Liver (tissue), 9 donors: ENCODE results near the gene FAM216B. TPM values are rescaled to one million over a fixed set of nuclear protein-coding genes. Genes with fewer than 3 reads are reported as not detected.

ENCODE experiments used
- DNase-seq: peaks from one replicate; pipeline ENCODE4 v3.0.0-alpha.2; 2017; ENCODE audit warnings: low spot score
- H3K27ac ChIP-seq, 2 donors: one replicate each; pipeline ENCODE4 v1.7.0; 2013; ENCODE audit warnings: inconsistent platforms in 2 of 2, low read length in 2 of 2, control low read depth in 1 of 2, low read depth in 1 of 2, mild to moderate bottlenecking in 1 of 2
- H3K27me3 ChIP-seq, 4 donors: one replicate each; pipeline versions ENCODE4 v1.6.1 to v1.7.0; 2013; ENCODE audit warnings: low read length in 3 of 4, inconsistent platforms in 1 of 4, mild to moderate bottlenecking in 1 of 4, moderate library complexity in 1 of 4; ENCODE audit not compliant: control insufficient read depth in 4 of 4, insufficient read depth in 4 of 4
- H3K36me3 ChIP-seq, 4 donors: one replicate each; pipeline versions ENCODE4 v1.6.1 to v1.7.0; 2013; ENCODE audit warnings: low read length in 3 of 4, mild to moderate bottlenecking in 3 of 4, low read depth in 1 of 4, moderate library complexity in 1 of 4; ENCODE audit not compliant: control insufficient read depth in 4 of 4, insufficient read depth in 3 of 4
- H3K4me1 ChIP-seq, 4 donors: one replicate each; pipeline versions ENCODE4 v1.6.1 to v1.7.0; 2013; ENCODE audit warnings: low read length in 3 of 4, mild to moderate bottlenecking in 3 of 4, moderate library complexity in 1 of 4; ENCODE audit not compliant: control insufficient read depth in 4 of 4, insufficient read depth in 4 of 4
- H3K4me3 ChIP-seq, 3 donors: one replicate each; pipeline versions ENCODE4 v1.6.1 to v1.7.0; 2013; ENCODE audit warnings: low read length in 3 of 3, control low read depth in 1 of 3, low read depth in 1 of 3, mild to moderate bottlenecking in 1 of 3
- H3K9ac ChIP-seq, 2 donors: one replicate each; pipeline ENCODE4 v1.7.0; 2013; ENCODE audit warnings: low read length in 2 of 2, mild to moderate bottlenecking in 2 of 2, moderate library complexity in 2 of 2, control low read depth in 1 of 2, low read depth in 1 of 2
- H3K9me3 ChIP-seq, 4 donors: one replicate each; pipeline versions ENCODE4 v1.6.1 to v1.7.0; 2013; ENCODE audit warnings: low read length in 3 of 4; ENCODE audit not compliant: control insufficient read depth in 4 of 4
- CTCF ChIP-seq: fragments of 150-350 bp; IDR thresholded peaks from 2 replicates; pipeline ENCODE4 v1.5.1; 2017; ENCODE audit warnings: improper control_type of control experiment, low read depth, low read length; ENCODE audit not compliant: missing input control
- FOXA1 ChIP-seq: IDR thresholded peaks from 2 replicates; pipeline ENCODE4 v1.6.1; 2016; ENCODE audit warnings: antibody characterized with exemption
- FOXA2 ChIP-seq: IDR thresholded peaks from 2 replicates; pipeline ENCODE4 v1.6.1; 2016; ENCODE audit warnings: antibody characterized with exemption
- GABPA ChIP-seq, 2 donors: IDR thresholded peaks in 1 of 2; conservative IDR thresholded peaks in 1 of 2; 2 replicates each; pipeline ENCODE4 v1.6.1; 2016; ENCODE audit warnings: antibody characterized with exemption in 2 of 2, mild to moderate bottlenecking in 1 of 2, moderate library complexity in 1 of 2
- HNF4A ChIP-seq, 2 donors: conservative IDR thresholded peaks; 2 replicates each; pipeline ENCODE4 v1.6.1; 2016; ENCODE audit warnings: antibody characterized with exemption in 2 of 2, mild to moderate bottlenecking in 2 of 2
- HNF4G ChIP-seq: IDR thresholded peaks from 2 replicates; pipeline ENCODE4 v1.6.1; 2016; ENCODE audit warnings: antibody characterized with exemption
- MAX ChIP-seq: IDR thresholded peaks from 2 replicates; pipeline ENCODE4 v1.6.1; 2016; ENCODE audit warnings: antibody characterized with exemption
- NR2F2 ChIP-seq: IDR thresholded peaks from 2 replicates; pipeline ENCODE4 v1.6.1; 2016; ENCODE audit warnings: antibody characterized with exemption
- RAD21 ChIP-seq, 2 donors: IDR thresholded peaks; 2 replicates each; pipeline ENCODE4 v1.6.1; 2016; ENCODE audit warnings: antibody characterized with exemption in 2 of 2, mild to moderate bottlenecking in 2 of 2
- REST ChIP-seq: IDR thresholded peaks from 2 replicates; pipeline ENCODE4 v1.6.1; 2016; ENCODE audit warnings: antibody characterized with exemption, mild to moderate bottlenecking
- RXRA ChIP-seq, 2 donors: IDR thresholded peaks; 2 replicates each; pipeline ENCODE4 v1.6.1; 2017 to 2018; ENCODE audit warnings: antibody characterized with exemption in 2 of 2, mild to moderate bottlenecking in 1 of 2
- SP1 ChIP-seq: IDR thresholded peaks from 2 replicates; pipeline ENCODE4 v1.6.1; 2018; ENCODE audit warnings: antibody characterized with exemption, mild to moderate bottlenecking
- TAF1 ChIP-seq: conservative IDR thresholded peaks from 2 replicates; pipeline ENCODE4 v1.6.1; 2016; ENCODE audit warnings: antibody characterized with exemption, mild to moderate bottlenecking
- YY1 ChIP-seq: IDR thresholded peaks from 2 replicates; pipeline ENCODE4 v1.6.1; 2016; ENCODE audit warnings: antibody characterized with exemption, mild to moderate bottlenecking
- ZBTB33 ChIP-seq: IDR thresholded peaks from 2 replicates; pipeline ENCODE4 v1.6.1; 2016; ENCODE audit warnings: antibody characterized with exemption
- WGBS: extraction: QIAGEN DNeasy Blood & Tissue Kit; methylation state at CpG from one replicate; pipeline ENCODE4 v1.1.7; 2013; 5-methylcytosine and 5-hydroxymethylcytosine counted together
- polyA plus RNA-seq, 2 donors: library from polyadenylated mRNA; stranded (reverse) in 1 of 2; unstranded in 1 of 2; fragments of 200-250 nt in 1 of 2; fragments of >200 nt in 1 of 2; fragmentation: Nextera tagmentation in 1 of 2; extraction: Ambion mirVana in 1 of 2; gene quantifications; one replicate each; pipeline versions ENCODE4 v1.2.1 to v1.2.3, GENCODE V29; 2013 to 2015
- total RNA-seq, 2 donors: library from RNA; depleted of rRNA; stranded (reverse); fragments of >200 nt; gene quantifications; one replicate each; pipeline ENCODE4 v1.2.3, GENCODE V29; 2014
- donor health status: healthy.
- donor health status: healthy.
- donor health status: healthy.
- donor health status: healthy.
- donor health status: healthy.

The FAM216B gene
- total and polyA plus RNA-seq, 4 donors, result not detected

DNA sequence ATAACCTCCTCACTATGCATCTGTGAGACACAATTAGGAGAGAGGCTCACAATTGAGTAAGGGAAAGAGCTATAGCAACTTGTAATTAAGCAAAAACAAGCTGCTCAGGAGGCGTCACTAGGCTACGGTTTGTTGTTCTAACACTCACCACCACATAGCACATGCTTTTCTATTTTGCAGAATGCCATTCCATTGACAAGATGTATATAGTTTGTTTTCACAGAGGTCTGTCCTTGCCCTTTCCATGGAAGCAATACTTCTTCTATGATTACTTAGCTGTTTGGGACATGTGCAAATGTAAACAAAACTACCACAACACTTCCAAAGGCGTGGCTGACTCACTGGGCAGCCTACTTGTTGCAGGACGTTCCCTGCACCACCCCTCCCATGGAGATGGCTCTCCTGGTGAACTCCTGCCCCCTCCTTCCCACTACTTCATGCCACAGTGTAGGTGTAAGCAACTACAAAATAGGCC, 33.9 kb upstream of the FAM216B start:
- no peaks in the 10 kb centered on the region for H3K4me1 ChIP-seq
- H3K36me3 ChIP-seq, result no peaks in the 10 kb centered on the region
- no peak overlapping the region for H3K9ac ChIP-seq
- no peaks in the 10 kb centered on the region for H3K9me3 ChIP-seq
- no peak overlapping the region for H3K4me3 ChIP-seq
- peaks cover 0 to 2% (median 0%) of the 10 kb centered on the region in 4 donors for H3K27me3 ChIP-seq
- no peak for DNase-seq
- WGBS, result 63% methylated on average over 4 of the region's 4 CpGs
- TF ChIP-seq FOXA1 (no peak), NR2F2 (no peak), GABPA (IDR thresholded peaks at IDR 0.05 in 1 of 2, conservative IDR thresholded peaks at IDR 0.05 in 1 of 2) (no peak), YY1 (no peak), RXRA (IDR thresholded peaks at IDR 0.05) (no peak)
- H3K27ac ChIP-seq, result no peak overlapping the region

- Histone ChIP-seq H3K27me3 (no peaks in the 10 kb centered on the region), H3K9me3 (no peaks in the 10 kb centered on the region), H3K4me3 (no peak overlapping the region), H3K36me3 (no peaks in the 10 kb centered on the region), H3K4me1 (no peaks in the 10 kb centered on the region), H3K9ac (no peak overlapping the region), H3K27ac (no peak overlapping the region)
- DNase-seq, result no peak
- no peak for TF ChIP-seq RXRA (IDR thresholded peaks at IDR 0.05)
- no peak for TF ChIP-seq REST
- TF ChIP-seq YY1, result no peak
- no peak for TF ChIP-seq RAD21 (IDR thresholded peaks at IDR 0.05)
- 54% methylated on average over 5 of the region's 5 CpGs for WGBS
These were observed 30.6 kb upstream of the FAM216B start for GRCh38 chr13:42750794-42751193.

- 84% methylated on average over 3 of the region's 3 CpGs for WGBS
- no peak for DNase-seq
- TF ChIP-seq FOXA1, result no peak
- TF ChIP-seq HNF4G, result no peak
- no peak for TF ChIP-seq CTCF
- no peak for TF ChIP-seq SP1
- TF ChIP-seq FOXA2, result no peak
- TF ChIP-seq MAX, result no peak
- no peak for TF ChIP-seq TAF1
- no peak for TF ChIP-seq ZBTB33
- no peak for TF ChIP-seq RXRA (IDR thresholded peaks at IDR 0.05)
- no peak for TF ChIP-seq GABPA (IDR thresholded peaks at IDR 0.05 in 1 of 2, conservative IDR thresholded peaks at IDR 0.05 in 1 of 2)
- TF ChIP-seq HNF4A (conservative IDR thresholded peaks at IDR 0.05), result no peak
These were observed 29.7 kb upstream of the FAM216B start for GRCh38 chr13:42751693-42752092.

More at GRCh38 chr13:42751693-42752092, 29.7 kb upstream of the FAM216B start:
- no peak overlapping the region for H3K4me3 ChIP-seq
- H3K36me3 ChIP-seq, result no peaks in the 10 kb centered on the region
- no peaks in the 10 kb centered on the region for H3K27me3 ChIP-seq
- no peaks in the 10 kb centered on the region for H3K4me1 ChIP-seq
- no peak overlapping the region for H3K27ac ChIP-seq
- H3K9me3 ChIP-seq, result no peaks in the 10 kb centered on the region
- no peak overlapping the region for H3K9ac ChIP-seq
